Kidney (tissue), 14 donors: ENCODE measurements around the gene KIAA1755. TPM values are rescaled to one million over a fixed set of nuclear protein-coding genes. Genes with fewer than 3 reads are reported as not detected.

Experiments
- DNase-seq, 5 donors: peaks; one replicate each; pipeline ENCODE4 v3.0.0-alpha.2; 2013 to 2020
- FAIRE-seq: peaks from 2 replicates; lab custom pipeline; 2012; peaks lifted over from hg19 to GRCh38; lab: Jason Lieb, UNC
- H3K27ac ChIP-seq, 2 donors: one replicate each; pipeline ENCODE4 v1.7.0; 2013; ENCODE audit warnings: low read depth in 2 of 2, low read length in 2 of 2, inconsistent platforms in 1 of 2
- H3K27me3 ChIP-seq: one replicate; pipeline ENCODE4 v1.7.1; 2013; ENCODE audit warnings: low read length, inconsistent platforms; ENCODE audit not compliant: control insufficient read depth, insufficient read depth
- H3K36me3 ChIP-seq, 3 donors: one replicate each; pipeline versions ENCODE4 v1.7.0 to v1.7.1; 2013; ENCODE audit warnings: low read length in 3 of 3, control low read depth in 1 of 3, inconsistent platforms in 1 of 3; ENCODE audit not compliant: insufficient read depth in 3 of 3, control insufficient read depth in 2 of 3
- H3K4me1 ChIP-seq, 3 donors: one replicate each; pipeline versions ENCODE4 v1.7.0 to v1.7.1; 2013; ENCODE audit warnings: low read length in 3 of 3, inconsistent platforms in 1 of 3, low read depth in 1 of 3; ENCODE audit not compliant: control insufficient read depth in 2 of 3, insufficient read depth in 2 of 3
- H3K4me3 ChIP-seq, 3 donors: one replicate each; pipeline versions ENCODE4 v1.7.0 to v1.8.1; 2013; ENCODE audit warnings: low read length in 3 of 3, control low read depth in 1 of 3, inconsistent platforms in 1 of 3
- H3K9ac ChIP-seq, 3 donors: one replicate each; pipeline versions ENCODE4 v1.7.0 to v1.7.1; 2013; ENCODE audit warnings: low read length in 3 of 3, control low read depth in 1 of 3, inconsistent platforms in 1 of 3
- H3K9me3 ChIP-seq, 3 donors: one replicate each; pipeline versions ENCODE4 v1.7.0 to v1.7.1; 2013; ENCODE audit warnings: low read length in 3 of 3, control low read depth in 1 of 3, inconsistent platforms in 1 of 3; ENCODE audit not compliant: control insufficient read depth in 2 of 3, insufficient read depth in 1 of 3
- CTCF ChIP-seq: IDR thresholded peaks from 3 replicates; pipeline ENCODE4 v1.5.1; 2012; ENCODE audit warnings: mild to moderate bottlenecking, moderate library complexity, borderline replicate concordance; ENCODE audit not compliant: insufficient read depth; ENCODE audit errors: extremely low read depth
- intact Hi-C: fragments of 100-400 bp; cut with DNase I; formaldehyde crosslinking; loops from one replicate; pipeline ENCODE4 v1.11.1; 2022
- polyA plus RNA-seq: library from polyadenylated mRNA; stranded (reverse); fragments of 350-450 nt; fragmentation: Illumina TruSeq; extraction: RNeasy Lipid Tissue Mini Kit (QIAGEN cat#74804); gene quantifications from one replicate; pipeline ENCODE4 v1.2.3, GENCODE V29; 2014; ENCODE audit warnings: low read depth, low replicate concordance; ENCODE audit not compliant: insufficient read depth
- total RNA-seq: library from RNA; stranded (reverse); fragmentation: NEBNext Ultra II Directional; extraction: Animal tissue kit (Norgen Biotek cat#: 25700); gene quantifications from one replicate; pipeline ENCODE4 v1.2.1, GENCODE V29; 2021
- donor health status: control.
- donor health status: control.
- donor health status: control.
- donor health status: control.
- donor health status: control.
- donor health status: DM: yes; HTN: yes; CAD: no.
- donor health status: Normal renal cell carcinoma (clear cell type).

The KIAA1755 gene
- total and polyA plus RNA-seq, 2 donors from 2014 or later = 1.5 to 5.1 TPM

- H3K27ac ChIP-seq = no peak overlapping the region
- intact Hi-C loops = no loop called here
Measured at GRCh38 chr20:38267901-38268514, 7.5 kb upstream of the KIAA1755 start.

GRCh38 chr20:38267296-38267695, 6.8 kb upstream of the KIAA1755 start:
- H3K36me3 ChIP-seq = no peaks in the 10 kb centered on the region
- H3K4me3 ChIP-seq = no peak overlapping the region
- no peak overlapping the region for H3K27ac ChIP-seq
- peaks cover 0 to 4% (median 0%) of the 10 kb centered on the region in 3 donors for H3K4me1 ChIP-seq
- DNase-seq (no peak), FAIRE-seq (no peak)
- TF ChIP-seq CTCF = no peak
- no peak overlapping the region for H3K9ac ChIP-seq
- H3K9me3 ChIP-seq = no peaks in the 10 kb centered on the region
- H3K27me3 ChIP-seq = no peaks in the 10 kb centered on the region
- intact Hi-C loops = no loop called here

More at GRCh38 chr20:38267901-38268514, 7.5 kb upstream of the KIAA1755 start:
- TF ChIP-seq CTCF = no peak
- Histone ChIP-seq H3K27me3 (no peaks in the 10 kb centered on the region), H3K36me3 (no peaks in the 10 kb centered on the region), H3K9me3 (no peaks in the 10 kb centered on the region), H3K4me3 (no peak overlapping the region), H3K9ac (no peak overlapping the region), H3K4me1 (peaks cover 0 to 4% (median 0%) of the 10 kb centered on the region in 3 donors)
- DNase-seq = no peak
- no peak for FAIRE-seq

GRCh38 chr20:38266426-38266825, 5.9 kb upstream of the KIAA1755 start:
- H3K27me3 ChIP-seq = no peaks in the 10 kb centered on the region
- H3K36me3 ChIP-seq = no peaks in the 10 kb centered on the region
- H3K9ac ChIP-seq = no peak overlapping the region
- no peak for DNase-seq
- peaks cover 0 to 4% (median 0%) of the 10 kb centered on the region in 3 donors for H3K4me1 ChIP-seq
- H3K9me3 ChIP-seq = no peaks in the 10 kb centered on the region
- H3K4me3 ChIP-seq = no peak overlapping the region
- H3K27ac ChIP-seq = no peak overlapping the region
- no peak for TF ChIP-seq CTCF
- intact Hi-C loops = no loop called here
- FAIRE-seq = no peak
